ENCODE data around the gene CH25H. TPM values are rescaled to one million over a fixed set of nuclear protein-coding genes. Genes with fewer than 3 reads are reported as not detected.

The CH25H gene
- polyA plus RNA-seq, 1 of the 3 experiments (the other 2 are of a cell fraction) = not detected

DNA sequence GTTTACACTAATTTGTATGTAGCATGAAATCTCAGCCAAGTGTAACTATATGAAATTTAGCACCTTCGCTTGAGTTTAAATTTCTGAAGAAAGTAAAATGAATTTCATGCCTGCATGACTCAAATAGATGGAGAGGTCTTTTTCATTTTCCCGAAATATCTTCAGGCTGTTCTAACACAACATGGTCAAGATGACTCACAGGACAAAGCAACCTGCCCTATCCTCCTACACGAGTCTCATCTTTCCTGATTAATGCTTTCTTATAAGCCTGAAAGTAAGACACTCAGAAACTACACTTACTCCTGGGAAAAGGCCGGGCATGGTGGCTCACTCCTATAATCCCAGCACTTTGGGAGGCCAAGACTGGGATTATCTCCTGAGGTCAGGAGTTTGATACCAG, 41.2 kb downstream of the CH25H start:
- Histone ChIP-seq H3K9ac (no peak overlapping the region), H3K79me2 (ENCODE audit: insufficient read depth) (no peaks in the 10 kb centered on the region), H3K4me2 (no peak overlapping the region), H3K27ac (ENCODE audit: low read depth in 2 of 2, low read length in 1 of 2) (no peak overlapping the region), H4K20me1 (ENCODE audit: insufficient read depth) (no peaks in the 10 kb centered on the region), H3K27me3 (ENCODE audit: insufficient read depth) (no peaks in the 10 kb centered on the region; the same call in none of the 2 replicates), H3K36me3 (replicated peaks in 1 of 2; ENCODE audit: control insufficient read depth in 1 of 2, insufficient read depth in 2 of 2, low read length in 1 of 2) (no peaks in the 10 kb centered on the region), H3K4me1 (ENCODE audit: control insufficient read depth in 1 of 2, insufficient read depth in 2 of 2, low read depth in 1 of 2, low read length in 1 of 2) (no peaks in the 10 kb centered on the region), H3K9me2 (no peaks in the 10 kb centered on the region), H3K4me3 (ENCODE audit: low read depth in 2 of 2, low read length in 1 of 2) (no peak overlapping the region), H3K9me3 (no peaks in the 10 kb centered on the region), H3F3A (replicated peaks; ENCODE audit: insufficient read depth) (no peaks in the 10 kb centered on the region), H2AFZ (ENCODE audit: low read depth) (no peak overlapping the region)
- WGBS (ENCODE audit: low lambda C conversion rate) = 63% methylated on average over 4 of the region's 4 CpGs
- TF ChIP-seq REST (IDR thresholded peaks at IDR 0.05; ENCODE audit: low read depth, low read length) = no peak
- no peak for TF ChIP-seq TCF12 (IDR thresholded peaks at IDR 0.05)
- no peak for TF ChIP-seq USF2 (IDR thresholded peaks at IDR 0.05; ENCODE audit: borderline replicate concordance, low read depth, low read length)
- no peak for TF ChIP-seq MXI1 (IDR thresholded peaks at IDR 0.05; ENCODE audit: low read depth, low read length)
- no peak for TF ChIP-seq ZBTB33 (IDR thresholded peaks at IDR 0.05; ENCODE audit: borderline replicate concordance, low read depth)
- no peak for TF ChIP-seq RFX5 (IDR thresholded peaks at IDR 0.05; ENCODE audit: low read length)
- no peak for TF ChIP-seq GATA2 (CRISPR knock-in tag; IDR thresholded peaks at IDR 0.05)
- TF ChIP-seq NRF1 (IDR thresholded peaks at IDR 0.05; ENCODE audit: low read depth, low read length) = no peak
- DNase-seq = no peak
- ChIA-PET POLR2A (no interaction called here), CTCF (interaction anchor here (1.4 kb wide), 1 partner anchor 231 kb away, joined by 3 read pairs; no protein-coding TSS in a partner anchor)

DNA sequence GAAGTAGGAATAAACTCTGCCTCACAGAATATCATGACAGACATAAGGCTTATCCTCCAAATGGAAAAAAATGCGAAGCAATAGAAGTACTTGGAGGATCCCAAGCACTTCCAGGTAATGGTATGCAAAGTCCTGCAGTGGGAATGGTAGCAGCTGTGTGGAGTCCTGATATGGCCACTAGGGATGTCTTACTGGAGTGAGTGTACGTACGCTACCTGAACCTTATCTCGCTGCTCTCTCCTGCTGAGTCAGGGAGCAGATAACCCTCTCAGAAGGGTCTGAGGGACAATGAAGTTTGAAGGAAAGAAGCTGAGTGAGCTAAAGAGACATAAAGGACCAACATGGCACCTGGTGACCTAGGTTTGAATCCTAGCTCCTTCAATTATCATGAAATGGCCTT, 42.2 kb downstream of the CH25H start:
- Histone ChIP-seq H3K9me3 (no peaks in the 10 kb centered on the region), H4K20me1 (ENCODE audit: insufficient read depth) (no peaks in the 10 kb centered on the region), H3K27ac (ENCODE audit: low read depth in 2 of 2, low read length in 1 of 2) (no peak overlapping the region), H3K4me1 (ENCODE audit: control insufficient read depth in 1 of 2, insufficient read depth in 2 of 2, low read depth in 1 of 2, low read length in 1 of 2) (no peaks in the 10 kb centered on the region), H3K79me2 (ENCODE audit: insufficient read depth) (no peaks in the 10 kb centered on the region), H3K9ac (no peak overlapping the region), H3K27me3 (ENCODE audit: insufficient read depth) (no peaks in the 10 kb centered on the region; the same call in none of the 2 replicates), H3K4me3 (ENCODE audit: low read depth in 2 of 2, low read length in 1 of 2) (no peak overlapping the region), H3K4me2 (no peak overlapping the region), H3K9me2 (no peaks in the 10 kb centered on the region), H3K36me3 (replicated peaks in 1 of 2; ENCODE audit: control insufficient read depth in 1 of 2, insufficient read depth in 2 of 2, low read length in 1 of 2) (no peaks in the 10 kb centered on the region), H2AFZ (ENCODE audit: low read depth) (no peak overlapping the region), H3F3A (replicated peaks; ENCODE audit: insufficient read depth) (no peaks in the 10 kb centered on the region)
- WGBS (ENCODE audit: low lambda C conversion rate) = 74% methylated on average over 4 of the region's 4 CpGs
- no peak for DNase-seq
- ChIA-PET CTCF (interaction anchor here (0.8 to 2.6 kb wide), 3 partner anchors 10 to 230 kb away, joined by 3 to 11 read pairs (median 3); no protein-coding TSS in a partner anchor), POLR2A (no interaction called here)
- TF ChIP-seq MEF2A (IDR thresholded peaks at IDR 0.05; ENCODE audit: borderline replicate concordance, low read depth) = no peak
- TF ChIP-seq RFX5 (IDR thresholded peaks at IDR 0.05; ENCODE audit: low read length) = no peak
- TF ChIP-seq CHD2 (IDR thresholded peaks at IDR 0.05; ENCODE audit: low read length, partially characterized antibody) = no peak
- no peak for TF ChIP-seq ZBTB33 (IDR thresholded peaks at IDR 0.05; ENCODE audit: borderline replicate concordance, low read depth)
- TF ChIP-seq, protein P1, sequence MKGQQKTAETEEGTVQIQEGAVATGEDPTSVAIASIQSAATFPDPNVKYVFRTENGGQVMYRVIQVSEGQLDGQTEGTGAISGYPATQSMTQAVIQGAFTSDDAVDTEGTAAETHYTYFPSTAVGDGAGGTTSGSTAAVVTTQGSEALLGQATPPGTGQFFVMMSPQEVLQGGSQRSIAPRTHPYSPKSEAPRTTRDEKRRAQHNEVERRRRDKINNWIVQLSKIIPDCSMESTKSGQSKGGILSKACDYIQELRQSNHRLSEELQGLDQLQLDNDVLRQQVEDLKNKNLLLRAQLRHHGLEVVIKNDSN (IDR thresholded peaks at IDR 0.05; ENCODE audit: borderline replicate concordance, low read depth) = no peak
- no peak for TF ChIP-seq GATA2 (CRISPR knock-in tag; IDR thresholded peaks at IDR 0.05)
- no peak for TF ChIP-seq SMC3 (IDR thresholded peaks at IDR 0.05; ENCODE audit: low read depth, low read length)
- no peak for TF ChIP-seq EP300 (IDR thresholded peaks at IDR 0.05; ENCODE audit: borderline replicate concordance in 1 of 2, low read depth in 1 of 2, low read length in 1 of 2)
